K562 (cell line): ENCODE results near the gene TBC1D2. TPM values are rescaled to one million over a fixed set of nuclear protein-coding genes. Genes with fewer than 3 reads are reported as not detected.

Experiments used
- ATF1 ChIP-seq, 2 experiments: fragments of 450-650 bp in 1 of 2; IDR thresholded peaks; 2 replicates each; pipeline ENCODE4 v1.6.1; 2016; ENCODE audit warnings: missing compliant biosample characterization in 1 of 2, missing genetic modification characterization in 1 of 2
- DACH1 ChIP-seq: fragments of 450-650 bp; IDR thresholded peaks from 2 replicates; pipeline ENCODE4 v1.6.1; 2018; ENCODE audit not compliant: partially characterized antibody
- DDX20 ChIP-seq: fragments of 450-650 bp; IDR thresholded peaks from 2 replicates; pipeline ENCODE4 v1.6.1; 2016; ENCODE audit warnings: missing genetic modification characterization, low read depth, mild to moderate bottlenecking, missing compliant biosample characterization, moderate library complexity
- IRF1 ChIP-seq: sonication (generic); formaldehyde crosslinking; IDR thresholded peaks from 2 replicates; pipeline ENCODE4 v1.8.0; 2022; ENCODE audit warnings: missing genetic modification reagents, mild to moderate bottlenecking, borderline replicate concordance
- KDM5B ChIP-seq: fragments of 200-600 bp; sonication (generic); IDR thresholded peaks from 2 replicates; pipeline ENCODE4 v1.6.1; 2012; ENCODE audit warnings: low read depth, mild to moderate bottlenecking, moderate library complexity, low read length, control low read depth, inconsistent platforms; ENCODE audit not compliant: insufficient replicate concordance
- KLF1 ChIP-seq: fragments of 450-650 bp; IDR thresholded peaks from 2 replicates; pipeline ENCODE4 v1.6.1; 2016; ENCODE audit warnings: missing genetic modification characterization, missing compliant biosample characterization
- POLR2AphosphoS2 ChIP-seq: IDR thresholded peaks from 2 replicates; pipeline ENCODE4 v1.6.1; 2012; ENCODE audit warnings: low read length, improper control_type of control experiment
- RFX7 ChIP-seq: fragments of 250-450 bp; sonication (Bioruptor Pico); IDR thresholded peaks from 2 replicates; pipeline ENCODE4 v1.5.1; 2021; ENCODE audit warnings: mild to moderate bottlenecking
- SMAD2 ChIP-seq: fragments of 150-350 bp; IDR thresholded peaks from 2 replicates; pipeline ENCODE4 v1.6.1; 2014; ENCODE audit warnings: low read depth, mild to moderate bottlenecking, low read length
- SREBF1 ChIP-seq: fragments of 150-350 bp; IDR thresholded peaks from 2 replicates; pipeline ENCODE4 v1.6.1; 2014; ENCODE audit warnings: antibody characterized with exemption, low read depth, low read length, borderline replicate concordance
- SRSF1 ChIP-seq: fragments of 200-400 bp; formaldehyde crosslinking; IDR thresholded peaks from 2 replicates; pipeline ENCODE4 v1.6.1; 2017; ENCODE audit warnings: mild to moderate bottlenecking, low read depth, low read length, moderate library complexity
- THRA ChIP-seq: fragments of 450-650 bp; IDR thresholded peaks from 2 replicates; pipeline ENCODE4 v1.6.1; 2017; ENCODE audit warnings: mild to moderate bottlenecking, moderate library complexity
- ZNF133 ChIP-seq: fragments of 250-450 bp; sonication (Bioruptor Pico); IDR thresholded peaks from 2 replicates; pipeline ENCODE4 v1.4.0; 2020; ENCODE audit warnings: mild to moderate bottlenecking
- ZNF23 ChIP-seq: fragments of 250-450 bp; sonication (Bioruptor Pico); IDR thresholded peaks from 2 replicates; pipeline ENCODE4 v1.4.0; 2020; ENCODE audit warnings: mild to moderate bottlenecking
- ZZZ3 ChIP-seq: fragments of 450-650 bp; IDR thresholded peaks from 2 replicates; pipeline ENCODE4 v1.6.1; 2016; ENCODE audit warnings: antibody characterized with exemption, mild to moderate bottlenecking, moderate library complexity
- polyA plus RNA-seq, 8 experiments: library from polyadenylated mRNA; depleted of rRNA in 4 of 8; stranded (reverse) in 5 of 8; unstranded in 3 of 8; fragments of >200 nt; fragmentation: Nextera tagmentation in 2 of 8; fragmentation: Illumina TruSeq in 1 of 8; extraction: Ambion mirVana in 2 of 8; extraction: Trizol in 1 of 8; gene quantifications; 2 replicates each; pipeline versions ENCODE4 v1.2.1 to v1.2.3, GENCODE V29; 2011 to 2014; ENCODE audit warnings: inconsistent platforms in 1 of 8, missing spikeins in 1 of 8
- total RNA-seq, 7 experiments: library from RNA; depleted of rRNA in 6 of 7; stranded (reverse); fragments of >200 nt in 6 of 7; fragmentation: Illumina TruSeq in 2 of 7; extraction: Trizol in 2 of 7; gene quantifications; 2 replicates each; pipeline versions ENCODE4 v1.2.1 to v1.2.3, GENCODE V29; 2011 to 2021; ENCODE audit warnings: low replicate concordance in 1 of 7
- TF ChIP-seq, protein P1 (sequence below): fragments of 450-650 bp; IDR thresholded peaks from 2 replicates; pipeline ENCODE4 v1.6.1; 2016; ENCODE audit warnings: low read depth, mild to moderate bottlenecking, moderate library complexity
- TF ChIP-seq, protein P2 (sequence below), 3 experiments: IDR thresholded peaks in 2 of 3; conservative IDR thresholded peaks in 1 of 3; 2 replicates each; pipeline ENCODE4 v1.5.1; 2011 to 2012; ENCODE audit warnings: low read length in 3 of 3, mild to moderate bottlenecking in 3 of 3, control low read depth in 2 of 3, improper control_type of control experiment in 1 of 3, inconsistent platforms in 1 of 3, low read depth in 1 of 3, mixed read lengths in 1 of 3, moderate library complexity in 1 of 3; ENCODE audit not compliant: insufficient read depth in 2 of 3
- TF ChIP-seq, protein P3 (sequence below): fragments of 450-650 bp; IDR thresholded peaks from 2 replicates; pipeline ENCODE4 v1.6.1; 2018; ENCODE audit not compliant: partially characterized antibody

Gene TBC1D2
- total and polyA plus RNA-seq, 9 of the 15 experiments (the other 6 are each of a cell fraction or from before 2014, with no cell fraction given): 0.10 to 7.0 (median 2.5) TPM

GRCh38 chr9:98248737-98249474, 6.5 kb downstream of the TBC1D2 start (continued):
- TF ChIP-seq THRA (no peak), DDX20 (tag) (no peak), SREBF1 (no peak), ZNF23 (CRISPR knock-in tag) (no peak), KDM5B (peak; percentile 53), IRF1 (CRISPR knock-in tag) (no peak), SRSF1 (no peak), ZNF133 (no peak), ZZZ3 (no peak), DACH1 (peak; percentile 37), POLR2AphosphoS2 (no peak), SMAD2 (no peak), RFX7 (CRISPR knock-in tag) (no peak), ATF1 (CRISPR knock-in tag; IDR thresholded peaks at IDR 0.05) (no peak), ATF1 (tag; IDR thresholded peaks at IDR 0.05) (peak; percentile 26), KLF1 (tag) (no peak)
- TF ChIP-seq, protein P1, sequence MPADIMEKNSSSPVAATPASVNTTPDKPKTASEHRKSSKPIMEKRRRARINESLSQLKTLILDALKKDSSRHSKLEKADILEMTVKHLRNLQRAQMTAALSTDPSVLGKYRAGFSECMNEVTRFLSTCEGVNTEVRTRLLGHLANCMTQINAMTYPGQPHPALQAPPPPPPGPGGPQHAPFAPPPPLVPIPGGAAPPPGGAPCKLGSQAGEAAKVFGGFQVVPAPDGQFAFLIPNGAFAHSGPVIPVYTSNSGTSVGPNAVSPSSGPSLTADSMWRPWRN: no peak
- TF ChIP-seq, protein P2, sequence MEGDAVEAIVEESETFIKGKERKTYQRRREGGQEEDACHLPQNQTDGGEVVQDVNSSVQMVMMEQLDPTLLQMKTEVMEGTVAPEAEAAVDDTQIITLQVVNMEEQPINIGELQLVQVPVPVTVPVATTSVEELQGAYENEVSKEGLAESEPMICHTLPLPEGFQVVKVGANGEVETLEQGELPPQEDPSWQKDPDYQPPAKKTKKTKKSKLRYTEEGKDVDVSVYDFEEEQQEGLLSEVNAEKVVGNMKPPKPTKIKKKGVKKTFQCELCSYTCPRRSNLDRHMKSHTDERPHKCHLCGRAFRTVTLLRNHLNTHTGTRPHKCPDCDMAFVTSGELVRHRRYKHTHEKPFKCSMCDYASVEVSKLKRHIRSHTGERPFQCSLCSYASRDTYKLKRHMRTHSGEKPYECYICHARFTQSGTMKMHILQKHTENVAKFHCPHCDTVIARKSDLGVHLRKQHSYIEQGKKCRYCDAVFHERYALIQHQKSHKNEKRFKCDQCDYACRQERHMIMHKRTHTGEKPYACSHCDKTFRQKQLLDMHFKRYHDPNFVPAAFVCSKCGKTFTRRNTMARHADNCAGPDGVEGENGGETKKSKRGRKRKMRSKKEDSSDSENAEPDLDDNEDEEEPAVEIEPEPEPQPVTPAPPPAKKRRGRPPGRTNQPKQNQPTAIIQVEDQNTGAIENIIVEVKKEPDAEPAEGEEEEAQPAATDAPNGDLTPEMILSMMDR (IDR thresholded peaks at IDR 0.05 in 2 of 3, conservative IDR thresholded peaks at IDR 0.05 in 1 of 3; ENCODE audit: insufficient read depth in 2 of 3, low read depth in 1 of 3, low read length in 3 of 3): no peak
- TF ChIP-seq, protein P3, sequence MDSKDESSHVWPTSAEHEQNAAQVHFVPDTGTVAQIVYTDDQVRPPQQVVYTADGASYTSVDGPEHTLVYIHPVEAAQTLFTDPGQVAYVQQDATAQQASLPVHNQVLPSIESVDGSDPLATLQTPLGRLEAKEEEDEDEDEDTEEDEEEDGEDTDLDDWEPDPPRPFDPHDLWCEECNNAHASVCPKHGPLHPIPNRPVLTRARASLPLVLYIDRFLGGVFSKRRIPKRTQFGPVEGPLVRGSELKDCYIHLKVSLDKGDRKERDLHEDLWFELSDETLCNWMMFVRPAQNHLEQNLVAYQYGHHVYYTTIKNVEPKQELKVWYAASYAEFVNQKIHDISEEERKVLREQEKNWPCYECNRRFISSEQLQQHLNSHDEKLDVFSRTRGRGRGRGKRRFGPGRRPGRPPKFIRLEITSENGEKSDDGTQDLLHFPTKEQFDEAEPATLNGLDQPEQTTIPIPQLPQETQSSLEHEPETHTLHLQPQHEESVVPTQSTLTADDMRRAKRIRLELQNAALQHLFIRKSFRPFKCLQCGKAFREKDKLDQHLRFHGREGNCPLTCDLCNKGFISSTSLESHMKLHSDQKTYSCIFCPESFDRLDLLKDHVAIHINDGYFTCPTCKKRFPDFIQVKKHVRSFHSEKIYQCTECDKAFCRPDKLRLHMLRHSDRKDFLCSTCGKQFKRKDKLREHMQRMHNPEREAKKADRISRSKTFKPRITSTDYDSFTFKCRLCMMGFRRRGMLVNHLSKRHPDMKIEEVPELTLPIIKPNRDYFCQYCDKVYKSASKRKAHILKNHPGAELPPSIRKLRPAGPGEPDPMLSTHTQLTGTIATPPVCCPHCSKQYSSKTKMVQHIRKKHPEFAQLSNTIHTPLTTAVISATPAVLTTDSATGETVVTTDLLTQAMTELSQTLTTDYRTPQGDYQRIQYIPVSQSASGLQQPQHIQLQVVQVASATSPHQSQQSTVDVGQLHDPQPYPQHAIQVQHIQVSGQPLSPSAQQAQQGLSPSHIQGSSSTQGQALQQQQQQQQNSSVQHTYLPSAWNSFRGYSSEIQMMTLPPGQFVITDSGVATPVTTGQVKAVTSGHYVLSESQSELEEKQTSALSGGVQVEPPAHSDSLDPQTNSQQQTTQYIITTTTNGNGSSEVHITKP: no peak
